Liver (tissue), 2 donors: Measurements from ENCODE around the gene E2F3.

Source experiments
- FOXA1 ChIP-seq: IDR thresholded peaks from 2 replicates; pipeline ENCODE4 v1.6.1; 2016; ENCODE audit warnings: antibody characterized with exemption
- TF ChIP-seq, protein P1 (sequence below): fragments of 150-350 bp; IDR thresholded peaks from 2 replicates; pipeline ENCODE4 v1.5.1; 2017; ENCODE audit warnings: improper control_type of control experiment, low read depth, low read length; ENCODE audit not compliant: missing input control
- donor health status: healthy.

DNA sequence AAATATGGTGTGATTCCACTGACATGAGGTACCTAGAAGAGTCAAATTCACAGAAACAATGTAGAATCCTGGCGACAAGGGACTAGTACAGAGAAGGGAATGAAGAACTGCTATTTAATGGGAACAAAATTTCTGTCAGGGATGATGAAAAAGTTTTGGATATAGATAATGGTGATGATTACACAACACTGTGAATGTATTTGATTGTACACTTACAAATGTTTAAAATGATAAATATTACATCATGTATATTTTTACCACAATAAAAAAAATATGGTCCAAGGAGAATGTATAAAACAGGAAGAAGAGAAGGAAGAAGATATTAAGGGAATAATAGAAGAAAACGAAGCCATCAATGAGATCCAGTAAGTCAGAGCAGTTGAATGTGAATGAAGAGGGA, 8.4 kb upstream of the E2F3 start:
- TF ChIP-seq, protein P1, sequence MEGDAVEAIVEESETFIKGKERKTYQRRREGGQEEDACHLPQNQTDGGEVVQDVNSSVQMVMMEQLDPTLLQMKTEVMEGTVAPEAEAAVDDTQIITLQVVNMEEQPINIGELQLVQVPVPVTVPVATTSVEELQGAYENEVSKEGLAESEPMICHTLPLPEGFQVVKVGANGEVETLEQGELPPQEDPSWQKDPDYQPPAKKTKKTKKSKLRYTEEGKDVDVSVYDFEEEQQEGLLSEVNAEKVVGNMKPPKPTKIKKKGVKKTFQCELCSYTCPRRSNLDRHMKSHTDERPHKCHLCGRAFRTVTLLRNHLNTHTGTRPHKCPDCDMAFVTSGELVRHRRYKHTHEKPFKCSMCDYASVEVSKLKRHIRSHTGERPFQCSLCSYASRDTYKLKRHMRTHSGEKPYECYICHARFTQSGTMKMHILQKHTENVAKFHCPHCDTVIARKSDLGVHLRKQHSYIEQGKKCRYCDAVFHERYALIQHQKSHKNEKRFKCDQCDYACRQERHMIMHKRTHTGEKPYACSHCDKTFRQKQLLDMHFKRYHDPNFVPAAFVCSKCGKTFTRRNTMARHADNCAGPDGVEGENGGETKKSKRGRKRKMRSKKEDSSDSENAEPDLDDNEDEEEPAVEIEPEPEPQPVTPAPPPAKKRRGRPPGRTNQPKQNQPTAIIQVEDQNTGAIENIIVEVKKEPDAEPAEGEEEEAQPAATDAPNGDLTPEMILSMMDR = no peak
- TF ChIP-seq FOXA1 = no peak
